Keratinocyte (primary cell): ENCODE results near the gene MAGI2. TPM values are rescaled to one million over a fixed set of nuclear protein-coding genes. Genes with fewer than 3 reads are reported as not detected.

Experiments
- DNase-seq: peaks from one replicate; pipeline ENCODE4 v3.0.0-alpha.2; 2011; ENCODE audit warnings: low read depth, missing footprints, low spot score
- FAIRE-seq: peaks from 2 replicates; lab custom pipeline; 2011; peaks lifted over from hg19 to GRCh38; lab: Jason Lieb, UNC
- H2AFZ ChIP-seq: 2 replicates; pipeline ENCODE4 v1.6.0; 2012; ENCODE audit warnings: low read length, control low read depth, inconsistent platforms; ENCODE audit not compliant: control insufficient read depth
- H3K27ac ChIP-seq: 2 replicates; pipeline ENCODE4 v1.5.1; 2011; ENCODE audit warnings: low read length; ENCODE audit not compliant: control insufficient read depth, insufficient read depth
- H3K27me3 ChIP-seq: 3 replicates; pipeline ENCODE4 v1.6.0; 2011; ENCODE audit warnings: low read length; ENCODE audit not compliant: control insufficient read depth, insufficient read depth; ENCODE audit errors: extremely low read depth
- H3K36me3 ChIP-seq, 2 experiments: 2 replicates in 1 of 2; 3 replicates in 1 of 2; pipeline ENCODE4 v1.5.1; 2011; ENCODE audit warnings: low read length in 2 of 2, mild to moderate bottlenecking in 1 of 2; ENCODE audit not compliant: control insufficient read depth in 2 of 2, insufficient read depth in 2 of 2; ENCODE audit errors: extremely low read depth in 1 of 2
- H3K4me1 ChIP-seq: 3 replicates; pipeline ENCODE4 v1.5.1; 2011; ENCODE audit warnings: low read length; ENCODE audit not compliant: control insufficient read depth, insufficient read depth; ENCODE audit errors: extremely low read depth
- H3K4me2 ChIP-seq: 3 replicates; pipeline ENCODE4 v1.6.0; 2011; ENCODE audit warnings: low read depth, low read length; ENCODE audit not compliant: control insufficient read depth, insufficient read depth; ENCODE audit errors: extremely low read depth
- H3K4me3 ChIP-seq, 3 experiments: fragments of 200-600 bp in 1 of 3; sonication (generic) in 1 of 3; 2 replicates in 2 of 3; 3 replicates in 1 of 3; pipeline ENCODE4 v1.5.1; 2011 to 2016; ENCODE audit warnings: low read length in 3 of 3, mild to moderate bottlenecking in 3 of 3, control low read depth in 2 of 3, inconsistent platforms in 1 of 3, low read depth in 1 of 3, mixed read lengths in 1 of 3, mixed run types in 1 of 3, moderate library complexity in 1 of 3; ENCODE audit not compliant: control insufficient read depth in 2 of 3, insufficient read depth in 2 of 3; ENCODE audit errors: extremely low read depth in 1 of 3
- H3K79me2 ChIP-seq: 2 replicates; pipeline ENCODE4 v1.6.0; 2012; ENCODE audit warnings: low read length; ENCODE audit not compliant: control insufficient read depth, insufficient read depth
- H3K9ac ChIP-seq: 3 replicates; pipeline ENCODE4 v1.6.0; 2011; ENCODE audit warnings: low read length; ENCODE audit not compliant: control insufficient read depth, insufficient read depth; ENCODE audit errors: extremely low read depth
- H3K9me1 ChIP-seq: 3 replicates; pipeline ENCODE4 v1.6.0; 2011; ENCODE audit warnings: low read length; ENCODE audit not compliant: control insufficient read depth, insufficient read depth; ENCODE audit errors: extremely low read depth
- H3K9me3 ChIP-seq: 2 replicates; pipeline ENCODE4 v1.5.1; 2012; ENCODE audit warnings: low read depth, low read length; ENCODE audit not compliant: control insufficient read depth
- H4K20me1 ChIP-seq: 3 replicates; pipeline ENCODE4 v1.6.0; 2011; ENCODE audit warnings: low read length; ENCODE audit not compliant: control insufficient read depth, insufficient read depth; ENCODE audit errors: extremely low read depth
- CTCF ChIP-seq, 3 experiments: IDR thresholded peaks in 1 of 3; conservative IDR thresholded peaks in 1 of 3; optimal IDR thresholded peaks in 1 of 3; 2 replicates in 2 of 3; 3 replicates in 1 of 3; pipeline versions ENCODE3 to v1.5.1; 2011; ENCODE audit warnings: low read length in 3 of 3, mild to moderate bottlenecking in 3 of 3, moderate library complexity in 2 of 3, control low read depth in 1 of 3, inconsistent platforms in 1 of 3; ENCODE audit not compliant: insufficient read depth in 2 of 3; ENCODE audit errors: extremely low read depth in 1 of 3
- EZH2 ChIP-seq: IDR thresholded peaks from one replicate; pipeline ENCODE4 v1.6.1; 2012; ENCODE audit warnings: inconsistent platforms, mild to moderate bottlenecking, low read length, moderate library complexity
- dilution Hi-C: fragments of 300-500 bp; cut with MboI; formaldehyde crosslinking; loops from one replicate; pipeline ENCODE4 v1.7.0; 2020; ENCODE audit warnings: low sequenced_read_pairs; ENCODE audit not compliant: extremely low pct_ligation_motif_present
- polyA plus RNA-seq, 5 experiments: library from polyadenylated mRNA; depleted of rRNA in 3 of 5; stranded (reverse) in 3 of 5; stranded (forward) in 1 of 5; unstranded in 1 of 5; fragments of >200 nt; gene quantifications; 1 replicate in 1 of 5; 2 replicates in 3 of 5; 3 replicates in 1 of 5; pipeline versions ENCODE4 v1.2.1 to v1.2.3, GENCODE V29; 2011 to 2012; ENCODE audit warnings: missing spikeins in 2 of 5, low read depth in 1 of 5, low replicate concordance in 1 of 5

The MAGI2 gene
- polyA plus RNA-seq, 1 donor (not counting 4 experiments of a cell fraction or from before 2014, with no cell fraction given) = 0.07 TPM

- H3K27ac ChIP-seq = no peak overlapping the region
- dilution Hi-C loops = no loop called here
- no peaks in the 10 kb centered on the region for H3K27me3 ChIP-seq
- DNase-seq (no peak), FAIRE-seq (no peak)
- TF ChIP-seq EZH2 = no peak
- no peak for TF ChIP-seq CTCF (optimal IDR thresholded peaks at IDR 0.05 in 1 of 3, IDR thresholded peaks at IDR 0.05 in 1 of 3, conservative IDR thresholded peaks at IDR 0.05 in 1 of 3; ENCODE audit: extremely low read depth in 1 of 3, insufficient read depth in 2 of 3, low read length in 3 of 3)
- no peak overlapping the region for H2AFZ ChIP-seq
- no peak overlapping the region for H3K4me2 ChIP-seq
- no peak overlapping the region for H3K9ac ChIP-seq
- no peaks in the 10 kb centered on the region for H4K20me1 ChIP-seq
- H3K4me3 ChIP-seq = no peak overlapping the region
- H3K4me1 ChIP-seq = no peaks in the 10 kb centered on the region
- no peaks in the 10 kb centered on the region for H3K9me3 ChIP-seq
- H3K9me1 ChIP-seq = no peaks in the 10 kb centered on the region
- no peaks in the 10 kb centered on the region for H3K36me3 ChIP-seq
- H3K79me2 ChIP-seq = no peaks in the 10 kb centered on the region
Observed at GRCh38 chr7:78691584-78691983, 761.9 kb downstream of the MAGI2 start.

GRCh38 chr7:78690174-78690573 is 763.3 kb downstream of the MAGI2 start:
- no peak for DNase-seq
- Histone ChIP-seq H3K4me1 (no peaks in the 10 kb centered on the region), H3K27me3 (no peaks in the 10 kb centered on the region), H3K27ac (no peak overlapping the region), H3K9me1 (no peaks in the 10 kb centered on the region), H4K20me1 (no peaks in the 10 kb centered on the region), H3K4me3 (no peak overlapping the region), H3K79me2 (no peaks in the 10 kb centered on the region), H3K9me3 (no peaks in the 10 kb centered on the region), H3K9ac (no peak overlapping the region), H3K36me3 (no peaks in the 10 kb centered on the region), H2AFZ (no peak overlapping the region), H3K4me2 (no peak overlapping the region)
- no peak for FAIRE-seq
- no peak for TF ChIP-seq CTCF (optimal IDR thresholded peaks at IDR 0.05 in 1 of 3, IDR thresholded peaks at IDR 0.05 in 1 of 3, conservative IDR thresholded peaks at IDR 0.05 in 1 of 3; ENCODE audit: extremely low read depth in 1 of 3, insufficient read depth in 2 of 3, low read length in 3 of 3)
- dilution Hi-C loops = no loop called here
